HG03066 (cell line): ENCODE measurements around the gene RRAGD.
A peak's percentile ranks its signal among the peaks of the same experiment; 100 is the strongest.

Source experiments
- ATAC-seq: cut with Tn5 transposase; IDR thresholded peaks from one replicate; pipeline ENCODE4 v1.9.1; 2021; ENCODE audit warnings: low read depth; ENCODE audit not compliant: unreplicated experiment

The RRAGD gene

GRCh38 chr6:89378628-89379027, 33.4 kb downstream of the RRAGD start:
- ATAC-seq, result no peak

GRCh38 chr6:89375427-89376267, 36.4 kb downstream of the RRAGD start:
- ATAC-seq, result peak; percentile 77

- ATAC-seq, result peak; percentile 37
Observed at GRCh38 chr6:89372506-89372901, 39.6 kb downstream of the RRAGD start.

GRCh38 chr6:89371849-89372505, 40.1 kb downstream of the RRAGD start:
- peak; percentile 59 for ATAC-seq

GRCh38 chr6:89368999-89369398, 43.1 kb downstream of the RRAGD start:
- no peak for ATAC-seq

GRCh38 chr6:89368107-89368506, 44.0 kb downstream of the RRAGD start:
- ATAC-seq, result no peak

GRCh38 chr6:89364586-89364985, 47.5 kb downstream of the RRAGD start:
- ATAC-seq, result no peak

- no peak for ATAC-seq
Observed at GRCh38 chr6:89361171-89361570, 50.9 kb downstream of the RRAGD start.

- ATAC-seq, result peak; percentile 50
Observed at GRCh38 chr6:89360415-89360999, 51.6 kb downstream of the RRAGD start.

- no peak for ATAC-seq
Observed at GRCh38 chr6:89359561-89359960, 52.5 kb downstream of the RRAGD start.

GRCh38 chr6:89357390-89357789, 54.7 kb downstream of the RRAGD start:
- ATAC-seq, result peak; percentile 52

GRCh38 chr6:89356642-89357170, 55.4 kb downstream of the RRAGD start:
- no peak for ATAC-seq

GRCh38 chr6:89355511-89356194, 56.4 kb downstream of the RRAGD start:
- no peak for ATAC-seq

GRCh38 chr6:89353702-89354392, 58.2 kb downstream of the RRAGD start:
- no peak for ATAC-seq

- no peak for ATAC-seq
Observed at GRCh38 chr6:89353118-89353556, 58.9 kb downstream of the RRAGD start.

GRCh38 chr6:89352278-89353117, 59.6 kb downstream of the RRAGD start, which contains the start of gene UBE2J1:
UBE2J1 (minus strand) TSS chr6:89352722; CDS start chr6:89352569, 153 bp downstream.
- peak; percentile 29 for ATAC-seq

- no peak for ATAC-seq
Observed at GRCh38 chr6:89351671-89352277, 60.3 kb downstream of the RRAGD start.

- peak; percentile 44 for ATAC-seq
Observed at GRCh38 chr6:89350281-89350966, 61.6 kb downstream of the RRAGD start.
